Calu3 (cell line): ENCODE measurements around the gene ULBP1. TPM values are rescaled to one million over a fixed set of nuclear protein-coding genes. Genes with fewer than 3 reads are reported as not detected.
"Not testable (repeated sequence)": the region's sequence is repeated elsewhere in the genome, so short reads cannot be mapped to it uniquely, and the experiment has no call there.

Source experiments
- BruUV-seq: library from RNA; stranded (reverse); fragments of 400-500 nt; replicated peaks from 2 replicates; lab custom pipeline; 2021; lab: Mats Ljungman, UMichigan
- CTCF ChIA-PET: fragments of 300-600 bp; sonication (Branson Sonifier 250); formaldehyde crosslinking; loops from one replicate; lab custom pipeline; 2022; ENCODE audit warnings: antibody characterized with exemption; lab: Charles Lee
- DNase-seq: peaks from one replicate; pipeline ENCODE4 v3.0.0; 2022
- H3K27ac Mint-ChIP-seq: one replicate; pipeline ENCODE4 v1.8.0; 2022; ENCODE audit warnings: mixed read lengths; ENCODE audit not compliant: unreplicated experiment
- H3K27me3 Mint-ChIP-seq: one replicate; pipeline ENCODE4 v1.8.0; 2022; ENCODE audit warnings: mixed read lengths; ENCODE audit not compliant: unreplicated experiment
- H3K36me3 Mint-ChIP-seq: one replicate; pipeline ENCODE4 v1.8.0; 2022; ENCODE audit warnings: mild to moderate bottlenecking, moderate library complexity, mixed read lengths; ENCODE audit not compliant: insufficient read depth, unreplicated experiment
- H3K4me1 Mint-ChIP-seq: one replicate; pipeline ENCODE4 v1.8.0; 2022; ENCODE audit warnings: mild to moderate bottlenecking, low read depth, mixed read lengths; ENCODE audit not compliant: unreplicated experiment
- H3K4me3 Mint-ChIP-seq: one replicate; pipeline ENCODE4 v1.8.0; 2022; ENCODE audit warnings: mild to moderate bottlenecking, low read depth, moderate library complexity, mixed read lengths; ENCODE audit not compliant: unreplicated experiment
- H3K9me3 Mint-ChIP-seq: one replicate; pipeline ENCODE4 v1.8.0; 2022; ENCODE audit warnings: low read depth, mixed read lengths; ENCODE audit not compliant: unreplicated experiment
- intact Hi-C: fragments of 100-400 bp; cut with micrococcal nuclease; formaldehyde crosslinking; loops from one replicate; pipeline ENCODE4 v1.10.0; 2022; ENCODE audit not compliant: unreplicated experiment
- total RNA-seq: library from RNA; stranded (reverse); gene quantifications from 2 replicates; pipeline ENCODE4 v1.2.3, GENCODE V29; 2022
- TF ChIP-seq, protein P1 (sequence below): fragments of 200-600 bp; IDR thresholded peaks from one replicate; pipeline ENCODE4 v1.8.0; 2022; ENCODE audit warnings: antibody characterized with exemption; ENCODE audit not compliant: unreplicated experiment

ULBP1 gene
- total RNA-seq, 1 experiment from 2014 or later = 2.5 TPM

DNA sequence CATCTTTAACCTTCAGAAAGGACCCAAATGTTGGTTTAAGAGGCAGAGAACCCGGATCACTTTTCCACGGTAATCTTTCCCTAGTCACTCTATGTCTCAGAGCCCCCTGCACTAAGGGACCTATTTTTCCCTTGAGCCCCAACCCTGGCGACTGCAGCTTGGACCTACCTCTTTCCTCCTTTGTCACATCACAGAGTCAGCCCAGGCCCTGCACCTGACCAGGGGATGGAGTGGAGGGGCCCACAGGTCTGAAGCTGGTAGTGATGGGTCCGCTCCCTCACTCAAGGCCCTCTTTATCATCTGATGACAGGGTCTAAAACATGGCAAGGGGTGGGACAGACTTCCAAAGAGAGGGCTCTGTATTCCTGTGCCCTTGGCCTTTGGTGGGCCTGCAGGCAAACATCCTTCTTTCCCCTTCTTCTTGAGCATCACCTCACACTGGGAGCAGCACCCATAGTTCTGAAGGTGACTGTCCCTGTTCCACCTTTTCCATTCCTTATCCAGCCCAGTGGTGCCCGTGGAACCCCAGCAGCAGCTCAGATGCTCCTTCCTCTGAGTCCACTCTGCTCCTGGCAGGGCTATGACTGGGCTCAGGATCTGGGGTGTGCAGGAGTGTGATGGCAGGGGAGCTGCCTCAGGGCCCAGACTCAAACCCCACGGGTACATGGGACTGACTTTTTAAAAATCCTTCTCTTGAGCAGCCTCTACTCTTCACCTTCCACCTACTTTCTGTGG lies 55.3 kb downstream of the ULBP1 start:
- no peak for DNase-seq
- Mint-ChIP-seq H3K4me1 (peaks cover 10% of the 10 kb centered on the region), H3K36me3 (no peaks in the 10 kb centered on the region), H3K4me3 (no peak overlapping the region), H3K27ac (no peak overlapping the region), H3K9me3 (no peaks in the 10 kb centered on the region), H3K27me3 (peaks cover 35% of the 10 kb centered on the region)
- no TSS peak for BruUV-seq
- CTCF ChIA-PET = no interaction called here
- intact Hi-C loops = loop anchor here (5.0 kb wide), 1 partner anchor 187 kb away; no protein-coding TSS in a partner anchor
- TF ChIP-seq, protein P1, sequence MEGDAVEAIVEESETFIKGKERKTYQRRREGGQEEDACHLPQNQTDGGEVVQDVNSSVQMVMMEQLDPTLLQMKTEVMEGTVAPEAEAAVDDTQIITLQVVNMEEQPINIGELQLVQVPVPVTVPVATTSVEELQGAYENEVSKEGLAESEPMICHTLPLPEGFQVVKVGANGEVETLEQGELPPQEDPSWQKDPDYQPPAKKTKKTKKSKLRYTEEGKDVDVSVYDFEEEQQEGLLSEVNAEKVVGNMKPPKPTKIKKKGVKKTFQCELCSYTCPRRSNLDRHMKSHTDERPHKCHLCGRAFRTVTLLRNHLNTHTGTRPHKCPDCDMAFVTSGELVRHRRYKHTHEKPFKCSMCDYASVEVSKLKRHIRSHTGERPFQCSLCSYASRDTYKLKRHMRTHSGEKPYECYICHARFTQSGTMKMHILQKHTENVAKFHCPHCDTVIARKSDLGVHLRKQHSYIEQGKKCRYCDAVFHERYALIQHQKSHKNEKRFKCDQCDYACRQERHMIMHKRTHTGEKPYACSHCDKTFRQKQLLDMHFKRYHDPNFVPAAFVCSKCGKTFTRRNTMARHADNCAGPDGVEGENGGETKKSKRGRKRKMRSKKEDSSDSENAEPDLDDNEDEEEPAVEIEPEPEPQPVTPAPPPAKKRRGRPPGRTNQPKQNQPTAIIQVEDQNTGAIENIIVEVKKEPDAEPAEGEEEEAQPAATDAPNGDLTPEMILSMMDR = no peak

DNA sequence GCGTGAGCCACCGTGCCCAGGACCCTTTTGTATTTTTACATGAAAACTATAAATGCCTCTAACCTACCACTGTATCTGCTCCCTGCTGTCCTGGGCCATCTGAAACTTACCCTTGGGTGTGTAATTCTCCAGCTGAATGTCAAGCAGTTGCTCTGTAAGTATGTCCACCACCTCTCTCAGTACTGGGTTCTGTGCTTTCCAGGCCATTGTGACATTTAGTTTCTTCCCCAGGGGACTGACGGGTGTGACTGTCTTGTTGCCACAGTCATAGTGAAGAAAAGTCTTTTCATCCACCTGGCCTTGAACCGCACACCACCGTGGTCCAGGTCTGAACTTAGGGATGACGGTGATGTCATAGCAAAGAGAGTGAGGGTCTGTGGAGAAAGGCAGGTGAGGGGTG lies 58.1 kb downstream of the ULBP1 start:
- peaks cover 11% of the 10 kb centered on the region for H3K4me1 Mint-ChIP-seq
- H3K4me3 Mint-ChIP-seq, CTCF ChIA-PET, DNase-seq, BruUV-seq, H3K27ac Mint-ChIP-seq, H3K27me3 Mint-ChIP-seq, H3K9me3 Mint-ChIP-seq, intact Hi-C loops, H3K36me3 Mint-ChIP-seq: not testable (repeated sequence)

Other genes with a start within 250 kb of the ULBP1 start
- 20.0 and 20.7 TPM in 2 replicates for gene LATS1, start 245.8 kb upstream of the ULBP1 start, total RNA-seq
- gene NUP43, start 217.4 kb upstream of the ULBP1 start, total RNA-seq = 38.4 and 42.8 TPM in 2 replicates
- 56.8 and 63.4 TPM in 2 replicates for gene PCMT1, start 214.2 kb upstream of the ULBP1 start, total RNA-seq
- 27.4 and 31.1 TPM in 2 replicates for gene LRP11, start 99.6 kb upstream of the ULBP1 start, total RNA-seq
- gene RAET1E, start 65.8 kb upstream of the ULBP1 start, total RNA-seq = 0.22 TPM in 1 of 2 replicates, not detected in the other
- 0.54 TPM in 1 of 2 replicates, not detected in the other for gene RAET1G, start 40.8 kb upstream of the ULBP1 start, total RNA-seq
- gene ULBP2, start 21.9 kb upstream of the ULBP1 start, total RNA-seq = 7.1 and 7.6 TPM in 2 replicates
- 1.3 and 2.3 TPM in 2 replicates for gene RAET1L, start 61.6 kb downstream of the ULBP1 start, total RNA-seq
- 8.4 and 9.8 TPM in 2 replicates for gene ULBP3, start 105.2 kb downstream of the ULBP1 start, total RNA-seq
- gene PPP1R14C, start 179.1 kb downstream of the ULBP1 start, total RNA-seq = 2.7 and 3.6 TPM in 2 replicates